Muscle layer of colon (tissue), 2 donors: ENCODE measurements around the gene RCAN2.

Experiments
- H3K27ac ChIP-seq: one replicate; pipeline ENCODE4 v1.7.0; 2013; ENCODE audit warnings: low read depth, mild to moderate bottlenecking, low read length, moderate library complexity
- H3K27me3 ChIP-seq, 2 donors: one replicate each; pipeline ENCODE4 v1.7.0; 2013; ENCODE audit warnings: low read length in 2 of 2, mild to moderate bottlenecking in 2 of 2; ENCODE audit not compliant: insufficient read depth in 2 of 2, control insufficient read depth in 1 of 2
- H3K36me3 ChIP-seq: one replicate; pipeline ENCODE4 v1.7.0; 2013; ENCODE audit warnings: mild to moderate bottlenecking, low read length; ENCODE audit not compliant: insufficient read depth
- H3K4me1 ChIP-seq: one replicate; pipeline ENCODE4 v1.7.0; 2013; ENCODE audit warnings: mild to moderate bottlenecking, low read length; ENCODE audit not compliant: insufficient read depth
- H3K4me3 ChIP-seq, 2 donors: one replicate each; pipeline ENCODE4 v1.7.0; 2013; ENCODE audit warnings: low read length in 2 of 2, low read depth in 1 of 2, mild to moderate bottlenecking in 1 of 2, moderate library complexity in 1 of 2
- H3K9ac ChIP-seq: one replicate; pipeline ENCODE4 v1.7.0; 2013; ENCODE audit warnings: low read length
- H3K9me3 ChIP-seq: one replicate; pipeline ENCODE4 v1.7.0; 2013; ENCODE audit warnings: mild to moderate bottlenecking, low read length
- donor health status: abdominal sarcoma.
- donor health status: Adenocarcinoma of cecum.

The RCAN2 gene

GRCh38 chr6:46296586-46296985 lies 194.7 kb downstream of the RCAN2 start:
- Histone ChIP-seq H3K27ac (no peak overlapping the region), H3K4me3 (no peak overlapping the region), H3K9ac (no peak overlapping the region), H3K4me1 (no peaks in the 10 kb centered on the region), H3K36me3 (no peaks in the 10 kb centered on the region), H3K27me3 (no peaks in the 10 kb centered on the region), H3K9me3 (no peaks in the 10 kb centered on the region)

- Histone ChIP-seq H3K27me3 (no peaks in the 10 kb centered on the region), H3K9me3 (no peaks in the 10 kb centered on the region), H3K36me3 (no peaks in the 10 kb centered on the region), H3K4me1 (no peaks in the 10 kb centered on the region), H3K4me3 (no peak overlapping the region), H3K9ac (no peak overlapping the region), H3K27ac (no peak overlapping the region)
Observed at GRCh38 chr6:46293641-46294316, 197.5 kb downstream of the RCAN2 start.

- H3K9me3 ChIP-seq = no peaks in the 10 kb centered on the region
- no peak overlapping the region for H3K9ac ChIP-seq
- H3K4me1 ChIP-seq = no peaks in the 10 kb centered on the region
- no peak overlapping the region for H3K27ac ChIP-seq
- H3K36me3 ChIP-seq = no peaks in the 10 kb centered on the region
- H3K4me3 ChIP-seq = no peak overlapping the region
- H3K27me3 ChIP-seq = no peaks in the 10 kb centered on the region
Observed at GRCh38 chr6:46291880-46292279, 199.4 kb downstream of the RCAN2 start.

GRCh38 chr6:46291275-46291633 lies 200.0 kb downstream of the RCAN2 start:
- no peak overlapping the region for H3K4me3 ChIP-seq
- H3K27ac ChIP-seq = no peak overlapping the region
- H3K4me1 ChIP-seq = no peaks in the 10 kb centered on the region
- no peaks in the 10 kb centered on the region for H3K27me3 ChIP-seq
- no peaks in the 10 kb centered on the region for H3K36me3 ChIP-seq
- no peaks in the 10 kb centered on the region for H3K9me3 ChIP-seq
- H3K9ac ChIP-seq = no peak overlapping the region

GRCh38 chr6:46290421-46291274 lies 200.6 kb downstream of the RCAN2 start:
- H3K4me1 ChIP-seq = no peaks in the 10 kb centered on the region
- H3K9me3 ChIP-seq = no peaks in the 10 kb centered on the region
- H3K36me3 ChIP-seq = no peaks in the 10 kb centered on the region
- no peak overlapping the region for H3K4me3 ChIP-seq
- no peak overlapping the region for H3K9ac ChIP-seq
- no peak overlapping the region for H3K27ac ChIP-seq
- H3K27me3 ChIP-seq = no peaks in the 10 kb centered on the region

GRCh38 chr6:46289898-46290297 lies 201.4 kb downstream of the RCAN2 start:
- Histone ChIP-seq H3K27me3 (no peaks in the 10 kb centered on the region), H3K4me1 (no peaks in the 10 kb centered on the region), H3K27ac (no peak overlapping the region), H3K9ac (no peak overlapping the region), H3K4me3 (no peak overlapping the region), H3K36me3 (no peaks in the 10 kb centered on the region), H3K9me3 (no peaks in the 10 kb centered on the region)

GRCh38 chr6:46288835-46289234 lies 202.4 kb downstream of the RCAN2 start:
- H3K4me1 ChIP-seq = no peaks in the 10 kb centered on the region
- H3K9ac ChIP-seq = no peak overlapping the region

GRCh38 chr6:46287681-46288080 lies 203.6 kb downstream of the RCAN2 start:
- H3K9me3 ChIP-seq = no peaks in the 10 kb centered on the region
- H3K27ac ChIP-seq = no peak overlapping the region
- no peak overlapping the region for H3K9ac ChIP-seq
- H3K4me3 ChIP-seq = no peak overlapping the region
- no peaks in the 10 kb centered on the region for H3K4me1 ChIP-seq
- no peaks in the 10 kb centered on the region for H3K36me3 ChIP-seq
- H3K27me3 ChIP-seq = no peaks in the 10 kb centered on the region

More at GRCh38 chr6:46288835-46289234, 202.4 kb downstream of the RCAN2 start:
- H3K36me3 ChIP-seq = no peaks in the 10 kb centered on the region
- H3K27me3 ChIP-seq = no peaks in the 10 kb centered on the region
- H3K9me3 ChIP-seq = no peaks in the 10 kb centered on the region
- no peak overlapping the region for H3K27ac ChIP-seq
- H3K4me3 ChIP-seq = no peak overlapping the region

- Histone ChIP-seq H3K9ac (no peak overlapping the region), H3K4me3 (no peak overlapping the region), H3K36me3 (no peaks in the 10 kb centered on the region), H3K4me1 (no peaks in the 10 kb centered on the region), H3K27ac (no peak overlapping the region), H3K9me3 (no peaks in the 10 kb centered on the region), H3K27me3 (no peaks in the 10 kb centered on the region)
Observed at GRCh38 chr6:46287043-46287442, 204.2 kb downstream of the RCAN2 start.

GRCh38 chr6:46284475-46284874 lies 206.8 kb downstream of the RCAN2 start:
- H3K9me3 ChIP-seq = no peaks in the 10 kb centered on the region
- no peak overlapping the region for H3K9ac ChIP-seq
- no peak overlapping the region for H3K4me3 ChIP-seq
- no peak overlapping the region for H3K27ac ChIP-seq
- no peaks in the 10 kb centered on the region for H3K27me3 ChIP-seq
- H3K4me1 ChIP-seq = no peaks in the 10 kb centered on the region
- H3K36me3 ChIP-seq = no peaks in the 10 kb centered on the region

- Histone ChIP-seq H3K36me3 (no peaks in the 10 kb centered on the region), H3K4me3 (no peak overlapping the region), H3K27ac (no peak overlapping the region), H3K9me3 (no peaks in the 10 kb centered on the region), H3K9ac (no peak overlapping the region), H3K4me1 (no peaks in the 10 kb centered on the region), H3K27me3 (no peaks in the 10 kb centered on the region)
Observed at GRCh38 chr6:46281110-46281509, 210.1 kb downstream of the RCAN2 start.

- Histone ChIP-seq H3K4me1 (no peaks in the 10 kb centered on the region), H3K9me3 (no peaks in the 10 kb centered on the region), H3K9ac (no peak overlapping the region), H3K4me3 (no peak overlapping the region), H3K36me3 (no peaks in the 10 kb centered on the region), H3K27me3 (no peaks in the 10 kb centered on the region), H3K27ac (no peak overlapping the region)
Observed at GRCh38 chr6:46279874-46280273, 211.4 kb downstream of the RCAN2 start.
